HepG2 (cell line): ENCODE data around the gene HHEX. TPM values are rescaled to one million over a fixed set of nuclear protein-coding genes. Genes with fewer than 3 reads are reported as not detected.
A peak's percentile ranks its signal among the peaks of the same experiment; 100 is the strongest.

Experiments
- HMGXB3 ChIP-seq: sonication (generic); formaldehyde crosslinking; IDR thresholded peaks from 2 replicates; pipeline ENCODE4 v1.4.0; 2020; ENCODE audit warnings: missing genetic modification reagents, borderline replicate concordance
- ZNF646 ChIP-seq: sonication (generic); formaldehyde crosslinking; IDR thresholded peaks from 2 replicates; pipeline ENCODE4 v1.9.0; 2021; ENCODE audit warnings: mild to moderate bottlenecking, missing genetic modification reagents
- polyA plus RNA-seq, 8 experiments: library from polyadenylated mRNA; depleted of rRNA in 3 of 8; stranded (reverse) in 7 of 8; unstranded in 1 of 8; fragments of >200 nt; fragmentation: Illumina TruSeq in 4 of 8; extraction: Trizol in 4 of 8; gene quantifications; 2 replicates each; pipeline versions ENCODE4 v1.2.1 to v1.2.3, GENCODE V29; 2011 to 2016; ENCODE audit warnings: low read depth in 4 of 8, missing spikeins in 1 of 8, mixed read lengths in 1 of 8; ENCODE audit not compliant: insufficient read depth in 1 of 8
- total RNA-seq, 5 experiments: library from RNA; depleted of rRNA; stranded (reverse); fragments of >200 nt; fragmentation: Illumina TruSeq; extraction: Trizol; gene quantifications; 2 replicates each; pipeline ENCODE4 v1.2.3, GENCODE V29; 2016; ENCODE audit warnings: low read depth in 1 of 5
- TF ChIP-seq, protein P1 (sequence below): sonication (generic); formaldehyde crosslinking; IDR thresholded peaks from 2 replicates; pipeline ENCODE4 v1.5.0; 2020; ENCODE audit warnings: mild to moderate bottlenecking, missing genetic modification reagents, borderline replicate concordance
- TF ChIP-seq, protein P2 (sequence below): IDR thresholded peaks from 2 replicates; pipeline ENCODE4 v1.6.1; 2012; ENCODE audit warnings: low read length, improper control_type of control experiment

Gene HHEX
- total and polyA plus RNA-seq, 2 of the 13 experiments (the other 11 are each of a cell fraction or from before 2014, with no cell fraction given), result 44.5 to 48.7 TPM

DNA sequence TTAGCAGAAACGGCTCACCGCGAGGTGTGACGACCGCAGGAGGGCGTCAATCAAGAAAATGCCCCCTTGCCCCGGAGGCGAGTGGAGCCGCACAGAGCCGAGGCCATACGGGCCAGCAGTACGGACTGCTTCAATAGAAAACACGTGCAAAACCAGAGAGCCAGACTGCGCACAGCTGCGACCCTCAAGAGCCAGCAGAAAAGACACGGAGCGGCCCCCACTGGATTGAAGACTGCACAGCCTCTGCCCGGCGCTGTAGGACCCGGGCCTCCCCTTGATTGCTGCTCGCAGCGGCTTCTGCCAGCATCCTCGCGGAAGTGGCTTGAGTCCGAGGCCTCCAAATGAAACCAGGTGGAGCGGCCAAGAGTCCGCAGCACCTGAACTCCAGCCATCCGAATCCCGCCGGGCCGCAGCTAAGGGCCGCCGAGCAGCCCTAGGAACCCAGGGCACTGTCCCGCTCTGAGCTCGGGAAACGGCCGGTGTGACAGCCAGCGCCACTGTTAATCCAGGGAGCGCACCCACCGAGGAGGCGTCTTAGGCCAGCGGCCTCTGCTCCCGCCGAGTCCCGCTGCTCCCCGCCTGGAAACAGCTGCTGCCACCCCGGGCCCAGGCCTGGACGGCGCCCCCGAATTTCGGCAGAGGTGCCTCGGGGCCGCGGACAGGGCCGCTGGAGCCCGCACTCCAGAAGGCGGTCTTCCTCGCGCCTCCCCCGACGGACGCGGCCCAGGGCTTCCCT, 660 bp upstream of the HHEX start (continued):
- TF ChIP-seq ZNF646 (CRISPR knock-in tag), result no peak
- TF ChIP-seq, protein P1, sequence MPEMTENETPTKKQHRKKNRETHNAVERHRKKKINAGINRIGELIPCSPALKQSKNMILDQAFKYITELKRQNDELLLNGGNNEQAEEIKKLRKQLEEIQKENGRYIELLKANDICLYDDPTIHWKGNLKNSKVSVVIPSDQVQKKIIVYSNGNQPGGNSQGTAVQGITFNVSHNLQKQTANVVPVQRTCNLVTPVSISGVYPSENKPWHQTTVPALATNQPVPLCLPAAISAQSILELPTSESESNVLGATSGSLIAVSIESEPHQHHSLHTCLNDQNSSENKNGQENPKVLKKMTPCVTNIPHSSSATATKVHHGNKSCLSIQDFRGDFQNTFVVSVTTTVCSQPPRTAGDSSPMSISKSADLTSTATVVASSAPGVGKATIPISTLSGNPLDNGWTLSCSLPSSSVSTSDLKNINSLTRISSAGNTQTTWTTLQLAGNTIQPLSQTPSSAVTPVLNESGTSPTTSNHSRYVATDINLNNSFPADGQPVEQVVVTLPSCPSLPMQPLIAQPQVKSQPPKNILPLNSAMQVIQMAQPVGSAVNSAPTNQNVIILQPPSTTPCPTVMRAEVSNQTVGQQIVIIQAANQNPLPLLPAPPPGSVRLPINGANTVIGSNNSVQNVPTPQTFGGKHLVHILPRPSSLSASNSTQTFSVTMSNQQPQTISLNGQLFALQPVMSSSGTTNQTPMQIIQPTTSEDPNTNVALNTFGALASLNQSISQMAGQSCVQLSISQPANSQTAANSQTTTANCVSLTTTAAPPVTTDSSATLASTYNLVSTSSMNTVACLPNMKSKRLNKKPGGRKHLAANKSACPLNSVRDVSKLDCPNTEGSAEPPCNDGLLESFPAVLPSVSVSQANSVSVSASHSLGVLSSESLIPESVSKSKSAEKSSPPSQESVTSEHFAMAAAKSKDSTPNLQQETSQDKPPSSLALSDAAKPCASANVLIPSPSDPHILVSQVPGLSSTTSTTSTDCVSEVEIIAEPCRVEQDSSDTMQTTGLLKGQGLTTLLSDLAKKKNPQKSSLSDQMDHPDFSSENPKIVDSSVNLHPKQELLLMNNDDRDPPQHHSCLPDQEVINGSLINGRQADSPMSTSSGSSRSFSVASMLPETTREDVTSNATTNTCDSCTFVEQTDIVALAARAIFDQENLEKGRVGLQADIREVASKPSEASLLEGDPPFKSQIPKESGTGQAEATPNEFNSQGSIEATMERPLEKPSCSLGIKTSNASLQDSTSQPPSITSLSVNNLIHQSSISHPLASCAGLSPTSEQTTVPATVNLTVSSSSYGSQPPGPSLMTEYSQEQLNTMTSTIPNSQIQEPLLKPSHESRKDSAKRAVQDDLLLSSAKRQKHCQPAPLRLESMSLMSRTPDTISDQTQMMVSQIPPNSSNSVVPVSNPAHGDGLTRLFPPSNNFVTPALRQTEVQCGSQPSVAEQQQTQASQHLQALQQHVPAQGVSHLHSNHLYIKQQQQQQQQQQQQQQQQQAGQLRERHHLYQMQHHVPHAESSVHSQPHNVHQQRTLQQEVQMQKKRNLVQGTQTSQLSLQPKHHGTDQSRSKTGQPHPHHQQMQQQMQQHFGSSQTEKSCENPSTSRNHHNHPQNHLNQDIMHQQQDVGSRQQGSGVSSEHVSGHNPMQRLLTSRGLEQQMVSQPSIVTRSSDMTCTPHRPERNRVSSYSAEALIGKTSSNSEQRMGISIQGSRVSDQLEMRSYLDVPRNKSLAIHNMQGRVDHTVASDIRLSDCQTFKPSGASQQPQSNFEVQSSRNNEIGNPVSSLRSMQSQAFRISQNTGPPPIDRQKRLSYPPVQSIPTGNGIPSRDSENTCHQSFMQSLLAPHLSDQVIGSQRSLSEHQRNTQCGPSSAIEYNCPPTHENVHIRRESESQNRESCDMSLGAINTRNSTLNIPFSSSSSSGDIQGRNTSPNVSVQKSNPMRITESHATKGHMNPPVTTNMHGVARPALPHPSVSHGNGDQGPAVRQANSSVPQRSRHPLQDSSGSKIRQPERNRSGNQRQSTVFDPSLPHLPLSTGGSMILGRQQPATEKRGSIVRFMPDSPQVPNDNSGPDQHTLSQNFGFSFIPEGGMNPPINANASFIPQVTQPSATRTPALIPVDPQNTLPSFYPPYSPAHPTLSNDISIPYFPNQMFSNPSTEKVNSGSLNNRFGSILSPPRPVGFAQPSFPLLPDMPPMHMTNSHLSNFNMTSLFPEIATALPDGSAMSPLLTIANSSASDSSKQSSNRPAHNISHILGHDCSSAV, result peak; percentile 78; the same call in 1 of the 2 replicates
- TF ChIP-seq, protein P2, sequence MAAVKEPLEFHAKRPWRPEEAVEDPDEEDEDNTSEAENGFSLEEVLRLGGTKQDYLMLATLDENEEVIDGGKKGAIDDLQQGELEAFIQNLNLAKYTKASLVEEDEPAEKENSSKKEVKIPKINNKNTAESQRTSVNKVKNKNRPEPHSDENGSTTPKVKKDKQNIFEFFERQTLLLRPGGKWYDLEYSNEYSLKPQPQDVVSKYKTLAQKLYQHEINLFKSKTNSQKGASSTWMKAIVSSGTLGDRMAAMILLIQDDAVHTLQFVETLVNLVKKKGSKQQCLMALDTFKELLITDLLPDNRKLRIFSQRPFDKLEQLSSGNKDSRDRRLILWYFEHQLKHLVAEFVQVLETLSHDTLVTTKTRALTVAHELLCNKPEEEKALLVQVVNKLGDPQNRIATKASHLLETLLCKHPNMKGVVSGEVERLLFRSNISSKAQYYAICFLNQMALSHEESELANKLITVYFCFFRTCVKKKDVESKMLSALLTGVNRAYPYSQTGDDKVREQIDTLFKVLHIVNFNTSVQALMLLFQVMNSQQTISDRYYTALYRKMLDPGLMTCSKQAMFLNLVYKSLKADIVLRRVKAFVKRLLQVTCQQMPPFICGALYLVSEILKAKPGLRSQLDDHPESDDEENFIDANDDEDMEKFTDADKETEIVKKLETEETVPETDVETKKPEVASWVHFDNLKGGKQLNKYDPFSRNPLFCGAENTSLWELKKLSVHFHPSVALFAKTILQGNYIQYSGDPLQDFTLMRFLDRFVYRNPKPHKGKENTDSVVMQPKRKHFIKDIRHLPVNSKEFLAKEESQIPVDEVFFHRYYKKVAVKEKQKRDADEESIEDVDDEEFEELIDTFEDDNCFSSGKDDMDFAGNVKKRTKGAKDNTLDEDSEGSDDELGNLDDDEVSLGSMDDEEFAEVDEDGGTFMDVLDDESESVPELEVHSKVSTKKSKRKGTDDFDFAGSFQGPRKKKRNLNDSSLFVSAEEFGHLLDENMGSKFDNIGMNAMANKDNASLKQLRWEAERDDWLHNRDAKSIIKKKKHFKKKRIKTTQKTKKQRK, result no peak
- no peak for TF ChIP-seq HMGXB3 (CRISPR knock-in tag)
